GM10847 (cell line): ENCODE measurements around the gene PIP5K1C.

Experiments
- POLR2A ChIP-seq: IDR thresholded peaks from 2 replicates; pipeline ENCODE4 v1.6.1; 2011; ENCODE audit not compliant: insufficient read length; ENCODE audit errors: extremely low read depth

The PIP5K1C gene

GRCh38 chr19:3601021-3601420, 99.2 kb downstream of the PIP5K1C start:
- no peak for TF ChIP-seq POLR2A

GRCh38 chr19:3599776-3600187, 100.5 kb downstream of the PIP5K1C start:
- TF ChIP-seq POLR2A: no peak

- no peak for TF ChIP-seq POLR2A
Measured at GRCh38 chr19:3595521-3596061, 104.7 kb downstream of the PIP5K1C start.

- no peak for TF ChIP-seq POLR2A
Measured at GRCh38 chr19:3593156-3593555, 107.1 kb downstream of the PIP5K1C start.

GRCh38 chr19:3591876-3592613, 108.2 kb downstream of the PIP5K1C start:
- TF ChIP-seq POLR2A: no peak

- no peak for TF ChIP-seq POLR2A
Measured at GRCh38 chr19:3590991-3591659, 109.1 kb downstream of the PIP5K1C start.

GRCh38 chr19:3589949-3590348, 110.3 kb downstream of the PIP5K1C start:
- no peak for TF ChIP-seq POLR2A

- no peak for TF ChIP-seq POLR2A
Measured at GRCh38 chr19:3589439-3589838, 110.8 kb downstream of the PIP5K1C start.

GRCh38 chr19:3586707-3587346, 113.4 kb downstream of the PIP5K1C start:
- TF ChIP-seq POLR2A: no peak

GRCh38 chr19:3586127-3586626, 114.1 kb downstream of the PIP5K1C start:
- no peak for TF ChIP-seq POLR2A

- no peak for TF ChIP-seq POLR2A
Measured at GRCh38 chr19:3585301-3586126, 114.8 kb downstream of the PIP5K1C start, which contains the start of gene GIPC3. TSS of gene GIPC3 (plus strand) at chr19:3585478. CDS start at chr19:3585598, 120 bp downstream.
